ENCODE measurements around the gene CDK5RAP1.

Gene CDK5RAP1

GRCh38 chr20:33404281-33404680 is 3.0 kb upstream of the CDK5RAP1 start:
- no peak for TF ChIP-seq MAX (IDR thresholded peaks at IDR 0.05; ENCODE audit: low read depth, low read length)
- TF ChIP-seq POLR2A (IDR thresholded peaks at IDR 0.05; ENCODE audit: extremely low read depth, insufficient read length) = no peak
- TF ChIP-seq MYC (IDR thresholded peaks at IDR 0.05; ENCODE audit: low read depth, low read length) = no peak
- TF ChIP-seq, protein P1, sequence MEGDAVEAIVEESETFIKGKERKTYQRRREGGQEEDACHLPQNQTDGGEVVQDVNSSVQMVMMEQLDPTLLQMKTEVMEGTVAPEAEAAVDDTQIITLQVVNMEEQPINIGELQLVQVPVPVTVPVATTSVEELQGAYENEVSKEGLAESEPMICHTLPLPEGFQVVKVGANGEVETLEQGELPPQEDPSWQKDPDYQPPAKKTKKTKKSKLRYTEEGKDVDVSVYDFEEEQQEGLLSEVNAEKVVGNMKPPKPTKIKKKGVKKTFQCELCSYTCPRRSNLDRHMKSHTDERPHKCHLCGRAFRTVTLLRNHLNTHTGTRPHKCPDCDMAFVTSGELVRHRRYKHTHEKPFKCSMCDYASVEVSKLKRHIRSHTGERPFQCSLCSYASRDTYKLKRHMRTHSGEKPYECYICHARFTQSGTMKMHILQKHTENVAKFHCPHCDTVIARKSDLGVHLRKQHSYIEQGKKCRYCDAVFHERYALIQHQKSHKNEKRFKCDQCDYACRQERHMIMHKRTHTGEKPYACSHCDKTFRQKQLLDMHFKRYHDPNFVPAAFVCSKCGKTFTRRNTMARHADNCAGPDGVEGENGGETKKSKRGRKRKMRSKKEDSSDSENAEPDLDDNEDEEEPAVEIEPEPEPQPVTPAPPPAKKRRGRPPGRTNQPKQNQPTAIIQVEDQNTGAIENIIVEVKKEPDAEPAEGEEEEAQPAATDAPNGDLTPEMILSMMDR (IDR thresholded peaks at IDR 0.05; ENCODE audit: low read depth, low read length) = no peak
- H3K4me3 ChIP-seq (ENCODE audit: low read depth, low read length) = no peak overlapping the region
- no peak for DNase-seq (ENCODE audit: low read depth)

- peak overlapping the region; percentile 100 for H3K4me3 ChIP-seq (ENCODE audit: low read depth, low read length)
- DNase-seq (ENCODE audit: low read depth) = peak; percentile 71
- no peak for TF ChIP-seq POLR2A (IDR thresholded peaks at IDR 0.05; ENCODE audit: extremely low read depth, insufficient read length)
- no peak for TF ChIP-seq MYC (IDR thresholded peaks at IDR 0.05; ENCODE audit: low read depth, low read length)
- TF ChIP-seq MAX (IDR thresholded peaks at IDR 0.05; ENCODE audit: low read depth, low read length) = no peak
- TF ChIP-seq, protein P1 (IDR thresholded peaks at IDR 0.05; ENCODE audit: low read depth, low read length) = no peak
These were observed 626 bp upstream of the CDK5RAP1 start for GRCh38 chr20:33401921-33402369.

DNA sequence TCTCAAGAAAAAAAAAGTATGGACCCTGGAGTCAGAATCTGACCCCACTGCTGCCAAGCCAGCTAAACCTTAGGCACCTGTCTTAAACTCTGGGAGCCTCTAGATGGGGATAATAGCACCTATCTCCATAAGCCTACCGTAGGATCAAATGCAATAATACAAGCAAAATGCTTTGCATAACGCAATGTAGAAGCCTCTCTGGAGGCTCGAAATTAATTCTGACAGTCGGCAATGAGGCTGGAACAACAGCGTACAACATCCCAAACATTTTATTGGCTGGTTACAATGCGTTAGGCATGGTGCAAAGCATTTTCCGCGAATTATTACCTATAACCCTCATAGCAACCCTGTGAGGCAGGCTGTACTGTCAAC is 521 bp downstream of the CDK5RAP1 start:
- H3K4me3 ChIP-seq (ENCODE audit: low read depth, low read length) = peak overlapping the region; percentile 100
- DNase-seq (ENCODE audit: low read depth) = peak; percentile 31
- TF ChIP-seq POLR2A (IDR thresholded peaks at IDR 0.05; ENCODE audit: extremely low read depth, insufficient read length) (no peak), MYC (IDR thresholded peaks at IDR 0.05; ENCODE audit: low read depth, low read length) (no peak), MAX (IDR thresholded peaks at IDR 0.05; ENCODE audit: low read depth, low read length) (no peak)
- TF ChIP-seq, protein P1 (IDR thresholded peaks at IDR 0.05; ENCODE audit: low read depth, low read length) = no peak

DNA sequence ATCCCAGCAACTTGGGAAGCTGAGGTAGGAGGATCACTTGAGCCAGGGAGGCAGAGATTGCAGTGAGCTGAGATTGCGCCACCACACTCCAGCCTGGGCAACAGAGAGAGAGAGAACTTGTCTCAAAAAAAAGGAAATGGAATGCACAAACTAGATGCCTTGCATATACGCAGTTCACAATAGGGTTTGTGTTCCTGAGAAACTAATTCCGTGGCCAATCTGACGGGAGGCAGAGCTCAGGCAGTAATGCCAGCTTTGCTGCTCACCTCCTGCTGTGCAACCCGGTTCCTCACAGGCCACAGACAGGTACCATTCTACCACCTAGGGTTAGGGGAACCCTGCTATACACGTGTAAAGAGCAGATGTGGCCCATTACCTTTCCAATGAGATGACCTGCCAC is 1.4 kb downstream of the CDK5RAP1 start:
- TF ChIP-seq MYC (IDR thresholded peaks at IDR 0.05; ENCODE audit: low read depth, low read length) = no peak
- TF ChIP-seq POLR2A (IDR thresholded peaks at IDR 0.05; ENCODE audit: extremely low read depth, insufficient read length) = no peak
- TF ChIP-seq, protein P1 (IDR thresholded peaks at IDR 0.05; ENCODE audit: low read depth, low read length) = no peak
- no peak for TF ChIP-seq MAX (IDR thresholded peaks at IDR 0.05; ENCODE audit: low read depth, low read length)
- peak; percentile 31 for DNase-seq (ENCODE audit: low read depth)
- peak overlapping the region; percentile 100 for H3K4me3 ChIP-seq (ENCODE audit: low read depth, low read length)

- TF ChIP-seq POLR2A (IDR thresholded peaks at IDR 0.05; ENCODE audit: extremely low read depth, insufficient read length) = no peak
- no peak for TF ChIP-seq MYC (IDR thresholded peaks at IDR 0.05; ENCODE audit: low read depth, low read length)
- no peak for TF ChIP-seq MAX (IDR thresholded peaks at IDR 0.05; ENCODE audit: low read depth, low read length)
- TF ChIP-seq, protein P1 (IDR thresholded peaks at IDR 0.05; ENCODE audit: low read depth, low read length) = no peak
- no peak for DNase-seq (ENCODE audit: low read depth)
- no peak overlapping the region for H3K4me3 ChIP-seq (ENCODE audit: low read depth, low read length)
These were observed 6.6 kb downstream of the CDK5RAP1 start for GRCh38 chr20:33394718-33395117.
